Brain microvascular endothelial cell (primary cell): Measurements from ENCODE around the gene SLC9A8.

Experiments
- DNase-seq: peaks from one replicate; pipeline ENCODE4 v3.0.0-alpha.2; 2020
- H3K27ac ChIP-seq: fragments of 250-450 bp; sonication (Bioruptor Pico); 2 replicates; pipeline ENCODE4 v1.5.1; 2020; ENCODE audit warnings: mild to moderate bottlenecking, moderate library complexity
- H3K27me3 ChIP-seq: fragments of 250-450 bp; sonication (Bioruptor Pico); replicated peaks from 2 replicates; pipeline ENCODE4 v1.5.1; 2020; ENCODE audit warnings: mild to moderate bottlenecking
- H3K36me3 ChIP-seq: fragments of 250-450 bp; sonication (Bioruptor Pico); replicated peaks from 2 replicates; pipeline ENCODE4 v1.5.1; 2020; ENCODE audit warnings: mild to moderate bottlenecking
- H3K4me3 ChIP-seq: 2 replicates; pipeline ENCODE4 v1.5.1; 2011; ENCODE audit warnings: low read depth, mild to moderate bottlenecking, control low read depth, low read length, moderate library complexity
- in situ Hi-C: cut with HindIII; loops from 2 replicates; pipeline ENCODE4 v1.10.0; 2017; ENCODE audit warnings: low sequenced_read_pairs, low pct_ligation_motif_present
- TF ChIP-seq, protein P1 (sequence below): IDR thresholded peaks from 2 replicates; pipeline ENCODE4 v1.5.1; 2011; ENCODE audit warnings: low read depth, mild to moderate bottlenecking, moderate library complexity, low read length, control low read depth, inconsistent platforms; ENCODE audit errors: missing control alignments

The SLC9A8 gene

DNA sequence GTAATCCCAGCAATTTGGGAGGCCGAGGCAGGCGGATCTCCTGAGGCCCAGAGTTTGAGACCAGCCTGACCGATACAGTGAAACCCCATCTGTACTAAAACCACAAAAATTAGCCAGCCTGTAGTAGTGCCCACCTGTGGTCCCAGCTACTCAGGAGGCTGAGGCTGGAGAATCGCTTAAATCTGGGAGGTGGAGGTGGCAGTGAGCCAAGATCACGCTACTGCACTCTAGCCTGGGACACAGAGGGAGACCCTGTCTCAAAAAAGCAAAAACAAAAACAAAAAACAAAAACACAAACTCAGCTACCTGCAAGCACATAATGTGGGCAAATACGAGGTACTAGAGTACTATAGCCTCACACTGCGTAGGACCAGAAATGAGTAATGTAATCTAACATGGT lies 106.4 kb downstream of the SLC9A8 start:
- Histone ChIP-seq H3K27ac (no peak overlapping the region), H3K36me3 (no peaks in the 10 kb centered on the region), H3K27me3 (no peaks in the 10 kb centered on the region), H3K4me3 (no peak overlapping the region)
- in situ Hi-C loops, result no loop called here
- no peak for DNase-seq
- TF ChIP-seq, protein P1, sequence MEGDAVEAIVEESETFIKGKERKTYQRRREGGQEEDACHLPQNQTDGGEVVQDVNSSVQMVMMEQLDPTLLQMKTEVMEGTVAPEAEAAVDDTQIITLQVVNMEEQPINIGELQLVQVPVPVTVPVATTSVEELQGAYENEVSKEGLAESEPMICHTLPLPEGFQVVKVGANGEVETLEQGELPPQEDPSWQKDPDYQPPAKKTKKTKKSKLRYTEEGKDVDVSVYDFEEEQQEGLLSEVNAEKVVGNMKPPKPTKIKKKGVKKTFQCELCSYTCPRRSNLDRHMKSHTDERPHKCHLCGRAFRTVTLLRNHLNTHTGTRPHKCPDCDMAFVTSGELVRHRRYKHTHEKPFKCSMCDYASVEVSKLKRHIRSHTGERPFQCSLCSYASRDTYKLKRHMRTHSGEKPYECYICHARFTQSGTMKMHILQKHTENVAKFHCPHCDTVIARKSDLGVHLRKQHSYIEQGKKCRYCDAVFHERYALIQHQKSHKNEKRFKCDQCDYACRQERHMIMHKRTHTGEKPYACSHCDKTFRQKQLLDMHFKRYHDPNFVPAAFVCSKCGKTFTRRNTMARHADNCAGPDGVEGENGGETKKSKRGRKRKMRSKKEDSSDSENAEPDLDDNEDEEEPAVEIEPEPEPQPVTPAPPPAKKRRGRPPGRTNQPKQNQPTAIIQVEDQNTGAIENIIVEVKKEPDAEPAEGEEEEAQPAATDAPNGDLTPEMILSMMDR, result no peak

GRCh38 chr20:49919461-49919860 lies 106.8 kb downstream of the SLC9A8 start:
- Histone ChIP-seq H3K27ac (no peak overlapping the region), H3K36me3 (no peaks in the 10 kb centered on the region), H3K27me3 (no peaks in the 10 kb centered on the region), H3K4me3 (no peak overlapping the region)
- TF ChIP-seq, protein P1, result no peak
- in situ Hi-C loops, result no loop called here
- DNase-seq, result no peak

GRCh38 chr20:49924247-49924646 lies 111.6 kb downstream of the SLC9A8 start:
- no peak for DNase-seq
- Histone ChIP-seq H3K36me3 (no peaks in the 10 kb centered on the region), H3K27ac (no peak overlapping the region), H3K4me3 (no peak overlapping the region), H3K27me3 (no peaks in the 10 kb centered on the region)
- in situ Hi-C loops, result no loop called here
- TF ChIP-seq, protein P1, result no peak

GRCh38 chr20:49925901-49926454 lies 113.3 kb downstream of the SLC9A8 start:
- Histone ChIP-seq H3K27me3 (no peaks in the 10 kb centered on the region), H3K27ac (no peak overlapping the region), H3K4me3 (no peak overlapping the region), H3K36me3 (no peaks in the 10 kb centered on the region)
- TF ChIP-seq, protein P1, result no peak
- DNase-seq, result no peak
- in situ Hi-C loops, result no loop called here

- Histone ChIP-seq H3K27ac (no peak overlapping the region), H3K36me3 (no peaks in the 10 kb centered on the region), H3K4me3 (no peak overlapping the region), H3K27me3 (no peaks in the 10 kb centered on the region)
- TF ChIP-seq, protein P1, result peak; percentile 95
- peak; percentile 88 for DNase-seq
- in situ Hi-C loops, result no loop called here
These were observed 115.9 kb downstream of the SLC9A8 start for GRCh38 chr20:49928411-49929141.

DNA sequence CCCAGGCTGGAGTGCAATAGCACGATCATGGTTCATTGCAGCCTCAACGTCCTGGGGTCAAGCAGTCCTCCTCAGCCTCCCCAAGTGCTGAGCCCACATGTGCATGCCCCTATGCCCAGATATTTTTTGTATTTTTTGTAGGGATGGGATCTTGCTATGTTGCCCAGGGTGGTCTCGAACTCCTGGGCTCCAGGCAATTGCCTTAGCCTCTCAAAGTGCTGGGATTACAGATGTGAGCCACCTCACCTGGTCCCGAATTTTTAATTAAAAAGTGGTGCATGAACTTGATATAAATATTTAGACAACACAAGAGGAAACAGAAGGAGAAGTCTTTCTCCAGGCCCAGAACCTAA lies 116.5 kb downstream of the SLC9A8 start:
- Histone ChIP-seq H3K36me3 (no peaks in the 10 kb centered on the region), H3K27ac (no peak overlapping the region), H3K27me3 (no peaks in the 10 kb centered on the region), H3K4me3 (no peak overlapping the region)
- DNase-seq, result no peak
- in situ Hi-C loops, result no loop called here
- TF ChIP-seq, protein P1, result no peak
